HTR-8/SVneo (cell line): ENCODE measurements around the gene MB21D2.

Experiments used
- DNase-seq: peaks from one replicate; pipeline ENCODE4 v3.0.0; 2011; ENCODE audit warnings: low spot score, mixed read lengths; ENCODE audit not compliant: insufficient read length
- FAIRE-seq: peaks from 2 replicates; lab custom pipeline; 2011; peaks lifted over from hg19 to GRCh38; lab: Jason Lieb, UNC

Gene MB21D2

DNA sequence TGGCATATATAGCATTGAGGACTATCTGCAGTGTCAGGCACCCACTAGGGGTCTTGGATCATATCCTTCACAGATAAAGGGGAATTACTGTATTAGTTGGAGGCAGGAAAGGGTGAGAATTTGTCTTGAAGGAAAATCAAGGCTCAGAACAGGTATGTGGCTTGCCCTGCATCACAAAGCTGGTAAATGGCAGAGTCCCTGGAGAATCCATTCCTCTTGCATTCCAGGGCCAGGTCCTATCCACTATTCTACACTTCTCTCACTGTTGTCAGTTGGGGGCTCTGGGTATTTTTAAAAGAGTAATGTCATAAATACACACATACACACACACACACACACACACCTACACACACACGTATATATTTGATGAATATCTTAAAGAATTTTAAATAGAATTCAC lies 170.5 kb downstream of the MB21D2 start:
- DNase-seq (no peak), FAIRE-seq (no peak)
